GM23248 (cell line): ENCODE measurements around the gene PCDHA2. TPM values are rescaled to one million over a fixed set of nuclear protein-coding genes. Genes with fewer than 3 reads are reported as not detected.
A peak's percentile ranks its signal among the peaks of the same experiment; 100 is the strongest.
"Not testable (repeated sequence)": the region's sequence is repeated elsewhere in the genome, so short reads cannot be mapped to it uniquely, and the experiment has no call there.

Source experiments
- DNase-seq: peaks from one replicate; pipeline ENCODE4 v3.0.0-alpha.2; 2015
- H2AFZ ChIP-seq: fragments of 200-600 bp; sonication (generic); 2 replicates; pipeline ENCODE4 v1.6.1; 2016; ENCODE audit warnings: antibody characterized with exemption
- H3F3A ChIP-seq: fragments of 200-600 bp; sonication (generic); 2 replicates; pipeline ENCODE4 v1.6.1; 2016; ENCODE audit warnings: mild to moderate bottlenecking, antibody characterized with exemption, mixed run types; ENCODE audit not compliant: insufficient read depth
- H3K27ac ChIP-seq: fragments of 200-600 bp; sonication (generic); 2 replicates; pipeline ENCODE4 v1.5.1; 2016; ENCODE audit warnings: mild to moderate bottlenecking
- H3K27me3 ChIP-seq: fragments of 200-600 bp; sonication (generic); replicated peaks from 2 replicates; pipeline ENCODE4 v1.6.1; 2016; ENCODE audit warnings: mild to moderate bottlenecking; ENCODE audit not compliant: insufficient read depth
- H3K36me3 ChIP-seq: fragments of 200-600 bp; sonication (generic); 2 replicates; pipeline ENCODE4 v1.6.1; 2016; ENCODE audit warnings: low read depth, mild to moderate bottlenecking
- H3K4me1 ChIP-seq: fragments of 200-600 bp; sonication (generic); 2 replicates; pipeline ENCODE4 v1.6.1; 2016; ENCODE audit warnings: mild to moderate bottlenecking; ENCODE audit not compliant: insufficient read depth
- H3K4me2 ChIP-seq: fragments of 200-600 bp; sonication (generic); one replicate; pipeline ENCODE4 v1.6.1; 2016; ENCODE audit warnings: mild to moderate bottlenecking; ENCODE audit not compliant: unreplicated experiment
- H3K4me3 ChIP-seq: fragments of 200-600 bp; sonication (generic); 2 replicates; pipeline ENCODE4 v1.5.1; 2016; ENCODE audit warnings: mild to moderate bottlenecking
- H3K79me2 ChIP-seq: fragments of 200-600 bp; sonication (generic); 2 replicates; pipeline ENCODE4 v1.6.1; 2016; ENCODE audit warnings: mild to moderate bottlenecking; ENCODE audit not compliant: insufficient read depth
- H3K9ac ChIP-seq: fragments of 200-600 bp; sonication (generic); 2 replicates; pipeline ENCODE4 v1.6.1; 2016; ENCODE audit warnings: mild to moderate bottlenecking
- H3K9me2 ChIP-seq: fragments of 200-600 bp; sonication (generic); 2 replicates; pipeline ENCODE4 v1.6.1; 2016; ENCODE audit warnings: mixed run types, mild to moderate bottlenecking, moderate library complexity; ENCODE audit not compliant: insufficient read depth
- H3K9me3 ChIP-seq: fragments of 200-600 bp; sonication (generic); one replicate; pipeline ENCODE4 v1.6.1; 2017; ENCODE audit warnings: low read depth
- H4K20me1 ChIP-seq: fragments of 200-600 bp; sonication (generic); 2 replicates; pipeline ENCODE4 v1.6.0; 2016; ENCODE audit not compliant: insufficient read depth
- EZH2 ChIP-seq: fragments of 200-600 bp; sonication (generic); IDR thresholded peaks from 2 replicates; pipeline ENCODE4 v1.6.1; 2018; ENCODE audit warnings: antibody characterized with exemption, mild to moderate bottlenecking; ENCODE audit not compliant: insufficient read depth, poor library complexity, severe bottlenecking
- EZH2phosphoT487 ChIP-seq: fragments of 200-600 bp; sonication (generic); IDR thresholded peaks from 2 replicates; pipeline ENCODE4 v1.6.1; 2018; ENCODE audit warnings: antibody characterized with exemption, moderate library complexity, mild to moderate bottlenecking, low read depth; ENCODE audit not compliant: insufficient read depth
- WGBS, 2 experiments: methylation state at CpG; one replicate each; pipeline ENCODE4 v1.1.6; 2015 to 2017; ENCODE audit warnings: low lambda C conversion rate in 2 of 2, low coverage in 1 of 2; ENCODE audit errors: missing lambda C conversion rate in 2 of 2; 5-methylcytosine and 5-hydroxymethylcytosine counted together
- in situ Hi-C: fragments of 300-500 bp; cut with MboI; formaldehyde crosslinking; loops from 2 replicates; pipeline ENCODE4 v1.15.0; 2020
- polyA plus RNA-seq: library from polyadenylated mRNA; unstranded; fragments of >200 nt; fragmentation: Nextera tagmentation; extraction: Ambion mirVana; gene quantifications from 2 replicates; pipeline ENCODE4 v1.2.1, GENCODE V29; 2016
- total RNA-seq: library from RNA; depleted of rRNA; stranded (reverse); fragments of >200 nt; shearing (Covaris generic); gene quantifications from 2 replicates; pipeline ENCODE4 v1.2.3, GENCODE V29; 2014

Gene PCDHA2
- total and polyA plus RNA-seq, 2 experiments from 2014 or later = 0.06 TPM; not detected in 1

DNA sequence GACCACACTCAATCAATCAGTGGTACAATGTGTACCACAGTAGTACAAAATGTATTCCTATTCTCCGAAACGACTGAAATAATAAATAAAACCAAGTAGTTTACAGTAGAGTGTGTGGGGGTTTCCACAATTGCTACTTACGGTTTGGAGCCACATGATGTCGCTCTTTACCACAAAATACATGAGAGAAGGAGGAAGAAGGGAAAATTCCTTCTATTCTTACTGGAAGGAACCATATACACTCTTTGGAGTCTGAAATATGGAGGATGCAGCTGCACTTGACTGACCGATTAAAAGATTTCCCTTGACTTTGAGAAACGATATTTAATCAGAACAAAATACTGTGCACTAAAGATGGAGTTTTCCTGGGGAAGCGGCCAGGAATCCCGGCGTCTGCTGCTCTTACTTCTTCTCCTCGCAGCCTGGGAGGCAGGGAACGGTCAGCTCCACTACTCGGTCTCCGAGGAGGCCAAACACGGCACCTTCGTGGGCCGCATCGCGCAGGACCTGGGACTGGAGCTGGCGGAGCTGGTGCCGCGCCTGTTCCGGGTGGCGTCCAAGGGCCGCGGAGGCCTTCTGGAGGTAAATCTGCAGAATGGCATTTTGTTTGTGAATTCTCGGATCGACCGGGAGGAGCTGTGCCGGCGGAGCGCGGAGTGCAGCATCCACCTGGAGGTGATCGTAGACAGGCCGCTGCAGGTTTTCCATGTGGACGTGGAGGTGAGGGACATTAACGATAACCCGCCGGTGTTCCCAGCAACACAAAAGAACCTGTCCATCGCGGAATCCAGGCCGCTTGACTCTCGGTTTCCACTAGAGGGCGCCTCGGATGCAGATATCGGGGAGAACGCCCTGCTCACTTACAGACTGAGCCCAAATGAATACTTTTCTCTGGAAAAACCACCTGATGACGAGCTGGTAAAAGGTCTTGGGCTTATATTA is 12.5 kb downstream of the PCDHA2 start, which contains the start of gene PCDHA4:
Gene PCDHA4 (plus strand): TSS at position 235 of the 942 bp plus-strand sequence.
- H3K9me2 ChIP-seq = no peaks in the 10 kb centered on the region
- H3K4me3 ChIP-seq = no peak within 1 kb of the TSS
- no peaks in the 10 kb centered on the region for H3K36me3 ChIP-seq
- H3F3A ChIP-seq = no peaks in the 10 kb centered on the region
- no peaks in the 10 kb centered on the region for H3K9me3 ChIP-seq
- H2AFZ ChIP-seq = no peak within 1 kb of the TSS
- DNase-seq = peak; percentile 12
- H3K27me3 ChIP-seq = no peaks in the 10 kb centered on the region
- in situ Hi-C loops = no loop called here
- TF ChIP-seq EZH2 (no peak), EZH2phosphoT487 (no peak)
- no peak within 1 kb of the TSS for H3K4me2 ChIP-seq
- H4K20me1 ChIP-seq = no peaks in the 10 kb centered on the region
- no peaks in the 10 kb centered on the region for H3K79me2 ChIP-seq
- no peak within 1 kb of the TSS for H3K9ac ChIP-seq
- H3K4me1 ChIP-seq = no peaks in the 10 kb centered on the region
- H3K27ac ChIP-seq = no peak within 1 kb of the TSS
- 30 to 31% methylated on average over 40 to 46 of the region's 47 CpGs for WGBS, 2 experiments

GRCh38 chr5:140808241-140808888 is 13.7 kb downstream of the PCDHA2 start:
- H3K4me1 ChIP-seq, H3K9me3 ChIP-seq, H3K27ac ChIP-seq, H3K9ac ChIP-seq, in situ Hi-C loops, H3K27me3 ChIP-seq, H3K4me2 ChIP-seq, H2AFZ ChIP-seq, H3K9me2 ChIP-seq, DNase-seq, H4K20me1 ChIP-seq, H3K36me3 ChIP-seq, H3K4me3 ChIP-seq, H3F3A ChIP-seq, H3K79me2 ChIP-seq: not testable (repeated sequence)
- 53 to 59% methylated on average over 45 to 62 of the region's 62 CpGs for WGBS, 2 experiments

- no peak for TF ChIP-seq EZH2
- no peak for TF ChIP-seq EZH2phosphoT487
- in situ Hi-C loops = no loop called here
- no peak overlapping the region for H3K9ac ChIP-seq
Measured at GRCh38 chr5:140808889-140809291, 14.2 kb downstream of the PCDHA2 start.

GRCh38 chr5:140821375-140822280 is 27.0 kb downstream of the PCDHA2 start, which contains the start of gene PCDHA5:
PCDHA5 (plus strand) TSS chr5:140821613.
- TF ChIP-seq EZH2phosphoT487 = no peak
- no peak for TF ChIP-seq EZH2
- no peaks in the 10 kb centered on the region for H3K4me1 ChIP-seq
- no peaks in the 10 kb centered on the region for H3K9me2 ChIP-seq
- H3K4me2 ChIP-seq = no peak within 1 kb of the TSS
- H3K27ac ChIP-seq = no peak within 1 kb of the TSS
- no peaks in the 10 kb centered on the region for H3K79me2 ChIP-seq
- in situ Hi-C loops = no loop called here
- H3F3A ChIP-seq = no peaks in the 10 kb centered on the region
- H3K9ac ChIP-seq = no peak within 1 kb of the TSS
- no peak within 1 kb of the TSS for H2AFZ ChIP-seq
- no peaks in the 10 kb centered on the region for H4K20me1 ChIP-seq
- H3K4me3 ChIP-seq = no peak within 1 kb of the TSS
- 26 to 29% methylated on average over 37 to 39 of the region's 39 CpGs for WGBS, 2 experiments
- peak; percentile 34 for DNase-seq
- no peaks in the 10 kb centered on the region for H3K9me3 ChIP-seq
- H3K27me3 ChIP-seq = no peaks in the 10 kb centered on the region
- no peaks in the 10 kb centered on the region for H3K36me3 ChIP-seq

More at GRCh38 chr5:140808889-140809291, 14.2 kb downstream of the PCDHA2 start:
- no peak overlapping the region for H3K4me2 ChIP-seq
- peaks cover 4% of the 10 kb centered on the region for H3K9me3 ChIP-seq
- H3F3A ChIP-seq = no peaks in the 10 kb centered on the region
- no peak for DNase-seq
- H3K27ac ChIP-seq = no peak overlapping the region
- no peaks in the 10 kb centered on the region for H3K4me1 ChIP-seq
- 41 to 53% methylated on average over 15 to 42 of the region's 43 CpGs for WGBS, 2 experiments
- H3K27me3 ChIP-seq = no peaks in the 10 kb centered on the region
- H3K4me3 ChIP-seq = no peak overlapping the region
- no peaks in the 10 kb centered on the region for H4K20me1 ChIP-seq
- H2AFZ ChIP-seq = no peak overlapping the region
- no peaks in the 10 kb centered on the region for H3K79me2 ChIP-seq
- H3K9me2 ChIP-seq = no peaks in the 10 kb centered on the region
- H3K36me3 ChIP-seq = no peaks in the 10 kb centered on the region
